IPS-15b (cell line): ENCODE data around the gene ARHGEF18.
"Not testable (repeated sequence)": the region's sequence is repeated elsewhere in the genome, so short reads cannot be mapped to it uniquely, and the experiment has no call there.

Experiments used
- H3K27me3 ChIP-seq: one replicate; pipeline ENCODE4 v1.6.1; 2013; ENCODE audit warnings: low read length; ENCODE audit not compliant: control insufficient read depth, insufficient read depth
- H3K36me3 ChIP-seq: one replicate; pipeline ENCODE4 v1.6.1; 2013; ENCODE audit warnings: low read length; ENCODE audit not compliant: control insufficient read depth, insufficient read depth
- H3K4me1 ChIP-seq: one replicate; pipeline ENCODE4 v1.6.1; 2013; ENCODE audit warnings: mild to moderate bottlenecking, low read length; ENCODE audit not compliant: control insufficient read depth, insufficient read depth
- H3K4me3 ChIP-seq: one replicate; pipeline ENCODE4 v1.5.1; 2013; ENCODE audit warnings: low read depth, low read length
- H3K9ac ChIP-seq: one replicate; pipeline ENCODE4 v1.6.1; 2013; ENCODE audit warnings: low read depth, mild to moderate bottlenecking, low read length
- H3K9me3 ChIP-seq: one replicate; pipeline ENCODE4 v1.6.1; 2013; ENCODE audit warnings: mild to moderate bottlenecking, low read length; ENCODE audit not compliant: control insufficient read depth, insufficient read depth

Gene ARHGEF18

GRCh38 chr19:7348587-7349230 lies at the start of gene ARHGEF18:
ARHGEF18 (plus strand) TSS chr19:7348937; CDS start chr19:7362891, 13,954 bp downstream.
- H3K9ac ChIP-seq, result no peak within 1 kb of the TSS
- H3K4me1 ChIP-seq, result no peaks in the 10 kb centered on the region

GRCh38 chr19:7301525-7301924 lies 47.2 kb upstream of the ARHGEF18 start:
- Histone ChIP-seq H3K9me3 (no peaks in the 10 kb centered on the region), H3K4me1 (no peaks in the 10 kb centered on the region), H3K9ac (no peak overlapping the region), H3K36me3 (no peaks in the 10 kb centered on the region), H3K27me3 (no peaks in the 10 kb centered on the region), H3K4me3 (no peak overlapping the region)

More at GRCh38 chr19:7348587-7349230, at the start of gene ARHGEF18:
- Histone ChIP-seq H3K27me3 (no peaks in the 10 kb centered on the region), H3K36me3 (no peaks in the 10 kb centered on the region), H3K9me3 (no peaks in the 10 kb centered on the region), H3K4me3 (no peak within 1 kb of the TSS)

DNA sequence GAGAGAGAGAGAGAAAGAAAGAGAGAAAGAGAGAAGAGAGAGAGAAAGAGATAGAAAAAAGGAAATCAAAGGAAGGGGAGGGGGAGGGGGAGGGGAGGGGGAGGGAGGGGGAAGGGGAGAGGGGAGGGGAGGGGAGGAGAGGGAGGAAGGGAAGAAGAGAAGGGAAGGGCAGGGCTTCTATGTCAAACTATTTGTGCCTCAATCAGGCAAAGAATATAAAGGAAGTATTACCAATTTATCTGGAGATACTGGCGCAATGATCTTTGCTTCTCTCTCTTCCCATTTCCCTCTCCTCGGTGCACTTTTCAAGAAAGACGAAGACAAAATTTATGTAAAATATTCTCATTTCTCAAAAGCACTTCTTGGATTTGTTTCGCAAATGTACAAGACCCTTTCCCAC lies 45.3 kb upstream of the ARHGEF18 start:
- no peaks in the 10 kb centered on the region for H3K9me3 ChIP-seq
- H3K36me3 ChIP-seq, result no peaks in the 10 kb centered on the region
- H3K9ac ChIP-seq, result no peak overlapping the region
- no peaks in the 10 kb centered on the region for H3K27me3 ChIP-seq
- H3K4me1 ChIP-seq, result no peaks in the 10 kb centered on the region
- H3K4me3 ChIP-seq, result no peak overlapping the region

DNA sequence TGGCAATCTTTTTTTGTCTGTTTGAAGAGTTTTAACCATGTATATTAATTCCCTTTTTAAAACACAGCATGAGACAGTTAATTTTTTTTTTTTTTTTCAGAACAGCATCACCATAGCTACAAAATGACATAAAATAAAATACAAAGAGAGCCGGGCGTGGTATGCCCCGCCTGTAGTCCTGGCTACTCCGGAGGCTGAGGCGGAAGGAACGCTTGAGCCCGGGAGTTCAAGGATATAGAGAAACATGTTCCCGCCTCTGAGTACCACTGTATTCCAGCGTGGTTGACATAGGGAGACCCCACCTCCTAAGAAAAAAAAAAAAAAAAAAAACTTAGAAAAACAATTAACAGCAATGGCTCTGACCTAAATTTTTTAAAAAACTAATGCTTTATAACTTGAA lies 44.5 kb upstream of the ARHGEF18 start:
- H3K9me3 ChIP-seq, result no peaks in the 10 kb centered on the region
- no peaks in the 10 kb centered on the region for H3K36me3 ChIP-seq
- no peaks in the 10 kb centered on the region for H3K4me1 ChIP-seq
- no peak overlapping the region for H3K9ac ChIP-seq
- no peak overlapping the region for H3K4me3 ChIP-seq
- no peaks in the 10 kb centered on the region for H3K27me3 ChIP-seq

DNA sequence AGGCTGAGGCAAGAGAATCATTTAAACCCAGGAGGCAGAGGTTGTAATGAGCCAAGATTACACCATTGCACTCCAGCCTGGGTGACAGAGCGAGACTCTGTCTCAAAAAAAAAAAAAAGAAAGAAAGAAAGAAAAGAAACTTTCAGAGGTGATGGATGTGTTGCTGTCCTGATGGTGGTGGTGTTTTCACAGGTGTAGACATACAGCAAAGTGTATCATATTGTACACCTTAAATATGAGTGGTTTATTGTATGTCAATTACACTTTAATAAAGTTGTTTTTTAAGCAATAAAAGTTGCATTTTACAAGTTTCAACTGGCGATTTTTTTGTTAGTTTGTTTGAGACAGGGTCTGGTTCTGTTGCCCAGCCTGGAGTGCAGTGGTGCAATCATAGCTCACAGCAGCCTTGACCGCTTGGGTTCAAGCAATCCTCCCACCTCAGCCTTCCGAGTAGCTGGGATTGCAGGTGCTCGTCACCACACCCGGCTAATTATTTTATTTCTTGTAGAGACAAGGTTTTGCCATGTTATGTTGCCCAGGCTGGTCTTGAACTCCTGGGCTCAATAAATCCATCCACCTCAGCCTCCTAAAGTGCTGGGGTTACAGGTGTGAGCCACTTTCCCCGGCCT lies 41.0 kb upstream of the ARHGEF18 start:
- Histone ChIP-seq H3K4me1 (no peaks in the 10 kb centered on the region), H3K9ac (no peak overlapping the region), H3K36me3 (no peaks in the 10 kb centered on the region), H3K4me3 (no peak overlapping the region), H3K9me3 (no peaks in the 10 kb centered on the region), H3K27me3 (no peaks in the 10 kb centered on the region)

GRCh38 chr19:7308327-7308726 lies 40.4 kb upstream of the ARHGEF18 start:
- H3K4me3 ChIP-seq, H3K36me3 ChIP-seq, H3K27me3 ChIP-seq, H3K9ac ChIP-seq, H3K4me1 ChIP-seq, H3K9me3 ChIP-seq: not testable (repeated sequence)

GRCh38 chr19:7311911-7312310 lies 36.8 kb upstream of the ARHGEF18 start:
- Histone ChIP-seq H3K9me3 (no peaks in the 10 kb centered on the region), H3K4me3 (no peak overlapping the region), H3K4me1 (no peaks in the 10 kb centered on the region), H3K27me3 (no peaks in the 10 kb centered on the region), H3K36me3 (no peaks in the 10 kb centered on the region), H3K9ac (no peak overlapping the region)

- Histone ChIP-seq H3K4me3 (no peak overlapping the region), H3K9ac (no peak overlapping the region), H3K27me3 (no peaks in the 10 kb centered on the region), H3K9me3 (no peaks in the 10 kb centered on the region), H3K36me3 (no peaks in the 10 kb centered on the region), H3K4me1 (no peaks in the 10 kb centered on the region)
Observed at GRCh38 chr19:7312816-7313215, 35.9 kb upstream of the ARHGEF18 start.

DNA sequence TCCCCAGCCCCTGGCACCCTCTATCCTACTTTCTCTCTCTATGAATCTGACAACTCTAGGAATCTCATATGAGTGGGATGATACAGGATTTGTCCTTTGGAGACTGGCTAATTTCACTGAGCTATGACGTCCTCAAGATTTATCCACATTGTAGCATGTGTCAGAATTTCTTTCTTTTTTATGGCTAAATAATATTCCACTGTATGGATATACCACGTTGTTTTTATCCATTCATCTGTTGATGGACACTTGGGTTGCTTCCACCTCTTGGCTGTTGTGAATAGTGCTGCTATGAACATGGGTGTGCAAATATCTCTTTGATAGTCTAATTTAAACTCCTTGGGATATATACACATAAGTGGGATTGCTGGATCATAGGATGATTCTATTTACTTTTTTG lies 30.6 kb upstream of the ARHGEF18 start:
- Histone ChIP-seq H3K36me3 (no peaks in the 10 kb centered on the region), H3K4me1 (no peaks in the 10 kb centered on the region), H3K9ac (no peak overlapping the region), H3K27me3 (no peaks in the 10 kb centered on the region), H3K4me3 (no peak overlapping the region), H3K9me3 (no peaks in the 10 kb centered on the region)

- no peaks in the 10 kb centered on the region for H3K4me1 ChIP-seq
- no peaks in the 10 kb centered on the region for H3K27me3 ChIP-seq
- no peak overlapping the region for H3K9ac ChIP-seq
- H3K4me3 ChIP-seq, result no peak overlapping the region
- no peaks in the 10 kb centered on the region for H3K9me3 ChIP-seq
- no peaks in the 10 kb centered on the region for H3K36me3 ChIP-seq
Observed at GRCh38 chr19:7326105-7326877, 22.4 kb upstream of the ARHGEF18 start.

GRCh38 chr19:7327802-7328201 lies 20.9 kb upstream of the ARHGEF18 start:
- H3K9ac ChIP-seq, result no peak overlapping the region
- H3K27me3 ChIP-seq, result no peaks in the 10 kb centered on the region
- no peak overlapping the region for H3K4me3 ChIP-seq
- H3K36me3 ChIP-seq, result no peaks in the 10 kb centered on the region
- H3K4me1 ChIP-seq, result no peaks in the 10 kb centered on the region
- no peaks in the 10 kb centered on the region for H3K9me3 ChIP-seq

GRCh38 chr19:7328647-7329046 lies 20.1 kb upstream of the ARHGEF18 start:
- H3K27me3 ChIP-seq, result no peaks in the 10 kb centered on the region
- no peaks in the 10 kb centered on the region for H3K4me1 ChIP-seq
- H3K9ac ChIP-seq, result no peak overlapping the region
- no peaks in the 10 kb centered on the region for H3K9me3 ChIP-seq
- H3K4me3 ChIP-seq, result no peak overlapping the region
- no peaks in the 10 kb centered on the region for H3K36me3 ChIP-seq
